AG10803 (cell line): ENCODE results near the gene FRK.
"Not testable (repeated sequence)": the region's sequence is repeated elsewhere in the genome, so short reads cannot be mapped to it uniquely, and the experiment has no call there.

Source experiments
- DNase-seq: peaks from one replicate; pipeline ENCODE4 v3.0.0; 2010; ENCODE audit warnings: low read depth
- H3K4me3 ChIP-seq: 2 replicates; pipeline ENCODE4 v1.5.1; 2011; ENCODE audit warnings: mild to moderate bottlenecking, low read length, control low read depth
- CTCF ChIP-seq: conservative IDR thresholded peaks from 2 replicates; pipeline ENCODE4 v1.5.1; 2011; ENCODE audit warnings: mild to moderate bottlenecking, low read length, control low read depth, inconsistent platforms

FRK gene

GRCh38 chr6:115972679-115973078 is 88.0 kb downstream of the FRK start:
- no peak overlapping the region for H3K4me3 ChIP-seq
- no peak for TF ChIP-seq CTCF
- DNase-seq, result no peak

- no peak for DNase-seq
- H3K4me3 ChIP-seq, result no peak overlapping the region
- TF ChIP-seq CTCF, result no peak
These were observed 88.9 kb downstream of the FRK start for GRCh38 chr6:115971785-115972184.

- no peak for TF ChIP-seq CTCF
- peak; percentile 58 for DNase-seq
- H3K4me3 ChIP-seq, result no peak overlapping the region
These were observed 90.8 kb downstream of the FRK start for GRCh38 chr6:115969930-115970273.

- no peak for DNase-seq
- TF ChIP-seq CTCF, result 0 out of 2 replicates have a peak, but pooled peaks have one; percentile 7
- H3K4me3 ChIP-seq, result no peak overlapping the region
These were observed 91.3 kb downstream of the FRK start for GRCh38 chr6:115969207-115969929.

GRCh38 chr6:115960286-115960685 is 100.4 kb downstream of the FRK start:
- DNase-seq, H3K4me3 ChIP-seq: not testable (repeated sequence)

- TF ChIP-seq CTCF, result no peak
- no peak overlapping the region for H3K4me3 ChIP-seq
- no peak for DNase-seq
These were observed 101.7 kb downstream of the FRK start for GRCh38 chr6:115958958-115959357.

- H3K4me3 ChIP-seq, result no peak overlapping the region
- DNase-seq, result no peak
- TF ChIP-seq CTCF, result no peak
These were observed 106.0 kb downstream of the FRK start for GRCh38 chr6:115954740-115955139.

- DNase-seq, result no peak
- H3K4me3 ChIP-seq, result no peak overlapping the region
- TF ChIP-seq CTCF, result no peak
These were observed 111.9 kb downstream of the FRK start for GRCh38 chr6:115948751-115949150.
